ENCODE results near the gene C22orf42. TPM values are rescaled to one million over a fixed set of nuclear protein-coding genes. Genes with fewer than 3 reads are reported as not detected.
A peak's percentile ranks its signal among the peaks of the same experiment; 100 is the strongest.
"Not testable (repeated sequence)": the region's sequence is repeated elsewhere in the genome, so short reads cannot be mapped to it uniquely, and the experiment has no call there.

The C22orf42 gene
- total RNA-seq, 4 donors from 2014 or later = not detected

DNA sequence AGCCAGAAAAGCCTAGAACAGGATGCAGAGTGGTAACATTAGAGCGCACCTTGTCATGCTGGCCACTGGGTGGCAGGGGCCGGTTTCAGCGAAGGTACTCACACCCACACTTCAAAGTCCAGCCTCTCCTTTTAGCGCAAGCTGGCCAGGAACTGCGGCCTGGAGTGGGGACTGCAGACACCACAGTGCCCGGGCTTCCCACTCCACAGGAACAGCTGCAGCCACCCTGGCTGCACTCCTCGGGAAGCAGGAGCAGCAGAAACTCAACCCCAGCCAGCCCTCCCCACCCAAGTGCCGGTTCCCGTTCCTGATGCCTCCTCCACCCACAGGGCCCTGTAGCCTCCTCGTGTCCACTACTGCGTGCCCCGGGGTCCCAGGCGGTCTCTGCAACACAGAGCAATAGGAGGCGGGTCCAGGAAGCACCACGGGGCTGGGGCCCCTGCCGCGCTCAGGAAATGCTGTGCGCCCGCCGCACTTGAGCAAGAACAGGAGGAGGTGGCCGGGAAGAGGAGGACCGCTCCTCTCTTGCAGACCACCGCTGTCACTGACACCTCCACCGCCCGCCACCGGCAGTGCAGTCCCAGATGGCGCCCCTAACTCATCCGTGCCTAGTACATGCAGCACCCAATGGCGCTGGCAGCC is 43.6 kb upstream of the C22orf42 start:
- no peak overlapping the region for H3K27ac ChIP-seq
- no peaks in the 10 kb centered on the region for H3K36me3 ChIP-seq
- ATAC-seq = no peak
- TF ChIP-seq, protein P1, sequence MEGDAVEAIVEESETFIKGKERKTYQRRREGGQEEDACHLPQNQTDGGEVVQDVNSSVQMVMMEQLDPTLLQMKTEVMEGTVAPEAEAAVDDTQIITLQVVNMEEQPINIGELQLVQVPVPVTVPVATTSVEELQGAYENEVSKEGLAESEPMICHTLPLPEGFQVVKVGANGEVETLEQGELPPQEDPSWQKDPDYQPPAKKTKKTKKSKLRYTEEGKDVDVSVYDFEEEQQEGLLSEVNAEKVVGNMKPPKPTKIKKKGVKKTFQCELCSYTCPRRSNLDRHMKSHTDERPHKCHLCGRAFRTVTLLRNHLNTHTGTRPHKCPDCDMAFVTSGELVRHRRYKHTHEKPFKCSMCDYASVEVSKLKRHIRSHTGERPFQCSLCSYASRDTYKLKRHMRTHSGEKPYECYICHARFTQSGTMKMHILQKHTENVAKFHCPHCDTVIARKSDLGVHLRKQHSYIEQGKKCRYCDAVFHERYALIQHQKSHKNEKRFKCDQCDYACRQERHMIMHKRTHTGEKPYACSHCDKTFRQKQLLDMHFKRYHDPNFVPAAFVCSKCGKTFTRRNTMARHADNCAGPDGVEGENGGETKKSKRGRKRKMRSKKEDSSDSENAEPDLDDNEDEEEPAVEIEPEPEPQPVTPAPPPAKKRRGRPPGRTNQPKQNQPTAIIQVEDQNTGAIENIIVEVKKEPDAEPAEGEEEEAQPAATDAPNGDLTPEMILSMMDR (IDR thresholded peaks at IDR 0.05) = peak in 3 of 4 experiments; percentile 9 to 42 (median 23)
- no peak for TF ChIP-seq POLR2A (IDR thresholded peaks at IDR 0.05)
- no peaks in the 10 kb centered on the region for H3K9me3 ChIP-seq
- peaks cover 82% of the 10 kb centered on the region for H3K27me3 ChIP-seq
- H3K4me1 ChIP-seq = peaks cover 0 to 10% (median 0%) of the 10 kb centered on the region in 3 donors
- H3K4me3 ChIP-seq = peak overlapping the region in 1 of 2 donors; percentile 25
- WGBS, 2 donors (ENCODE audit: low coverage in 1 of 2) = 10% methylated on average over 2 of the region's 29 CpGs; no CpG with 5 or more reads in 1 of the 2 donors

DNA sequence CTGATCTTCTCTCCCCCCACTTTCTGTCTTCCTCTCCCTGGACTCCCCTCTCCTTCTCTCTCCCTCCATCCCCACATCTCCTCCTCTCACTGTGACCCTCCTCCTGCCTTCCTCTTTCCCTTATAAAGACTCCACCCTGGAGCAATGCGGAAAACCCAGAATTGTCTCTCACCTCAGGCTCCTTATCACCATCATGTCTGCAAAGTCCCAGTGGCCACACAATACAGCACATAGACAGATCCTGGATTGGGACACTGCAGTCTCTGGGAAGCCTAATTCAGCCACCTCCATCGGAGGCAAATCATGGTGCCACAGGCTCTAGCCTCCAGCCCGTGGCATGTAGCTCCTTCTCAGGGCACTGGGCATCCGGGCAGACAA is 43.0 kb upstream of the C22orf42 start:
- Histone ChIP-seq H3K36me3 (no peaks in the 10 kb centered on the region), H3K4me3 (no peak overlapping the region), H3K27ac (no peak overlapping the region), H3K27me3 (peaks cover 87% of the 10 kb centered on the region), H3K4me1 (peaks cover 0 to 10% (median 0%) of the 10 kb centered on the region in 3 donors), H3K9me3 (no peaks in the 10 kb centered on the region)
- no peak for ATAC-seq
- WGBS, 2 donors (ENCODE audit: low coverage in 1 of 2) = 18 to 31% methylated on average over 2 to 4 of the region's 4 CpGs
- TF ChIP-seq POLR2AphosphoS5 (IDR thresholded peaks at IDR 0.05) (no peak), EP300 (IDR thresholded peaks at IDR 0.05) (no peak), POLR2A (IDR thresholded peaks at IDR 0.05) (no peak)
- TF ChIP-seq, protein P1 (IDR thresholded peaks at IDR 0.05) = no peak

DNA sequence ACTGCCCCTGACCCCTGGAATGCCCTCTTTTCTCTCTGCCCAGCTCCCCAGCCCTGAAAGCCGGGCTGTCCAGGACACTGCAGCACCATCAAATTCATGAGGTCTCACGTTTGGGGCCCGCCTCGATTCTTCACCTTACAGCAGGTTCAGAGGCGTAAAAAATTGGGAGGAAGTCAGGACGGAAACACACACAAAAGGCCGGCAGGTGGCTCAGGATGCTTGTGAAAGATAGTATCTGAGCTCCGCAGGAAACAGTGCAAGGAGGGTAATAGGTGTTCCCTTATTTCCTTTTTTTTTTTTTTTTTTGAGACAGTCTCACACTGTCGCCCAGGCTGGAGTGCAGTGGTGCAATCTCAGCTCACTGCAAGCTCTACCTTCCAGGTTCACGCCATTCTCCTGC is 41.6 kb upstream of the C22orf42 start:
- Histone ChIP-seq H3K4me3 (no peak overlapping the region), H3K27ac (no peak overlapping the region), H3K4me1 (peaks cover 0 to 10% (median 0%) of the 10 kb centered on the region in 3 donors), H3K27me3 (peaks cover 92% of the 10 kb centered on the region), H3K36me3 (no peaks in the 10 kb centered on the region), H3K9me3 (no peaks in the 10 kb centered on the region)
- no peak for TF ChIP-seq POLR2A (IDR thresholded peaks at IDR 0.05)
- TF ChIP-seq EP300 (IDR thresholded peaks at IDR 0.05) = no peak
- TF ChIP-seq, protein P1 (IDR thresholded peaks at IDR 0.05) = no peak
- TF ChIP-seq POLR2AphosphoS5 (IDR thresholded peaks at IDR 0.05) = no peak
- no peak for ATAC-seq
- WGBS, 2 donors (ENCODE audit: low coverage in 1 of 2) = 46 to 53% methylated on average over 6 to 10 of the region's 10 CpGs

DNA sequence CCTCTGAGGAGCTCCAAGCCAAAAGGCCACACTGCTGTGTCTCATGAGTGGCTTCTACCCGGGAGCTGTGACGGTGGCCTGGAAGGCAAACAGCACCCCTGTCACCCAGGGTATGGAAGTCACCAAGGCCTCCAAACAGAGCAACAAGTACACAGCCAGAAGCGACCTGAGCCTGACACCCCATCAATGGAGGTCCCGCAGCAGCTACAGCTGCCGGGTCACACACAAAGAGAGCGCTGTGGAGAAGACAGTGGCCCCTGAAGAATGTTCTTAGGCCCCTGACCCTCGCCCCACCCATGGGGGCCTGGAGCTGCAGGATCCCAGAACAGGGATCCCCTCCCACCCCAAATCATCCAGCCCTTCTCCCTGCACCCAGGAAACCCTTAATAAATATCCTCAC is 40.9 kb upstream of the C22orf42 start:
- Histone ChIP-seq H3K4me1 (peaks cover 0 to 10% (median 0%) of the 10 kb centered on the region in 3 donors), H3K27ac (no peak overlapping the region), H3K4me3 (no peak overlapping the region), H3K9me3 (no peaks in the 10 kb centered on the region), H3K27me3 (peaks cover 90% of the 10 kb centered on the region), H3K36me3 (no peaks in the 10 kb centered on the region)
- no peak for TF ChIP-seq POLR2AphosphoS5 (IDR thresholded peaks at IDR 0.05)
- no peak for TF ChIP-seq EP300 (IDR thresholded peaks at IDR 0.05)
- TF ChIP-seq, protein P1 (IDR thresholded peaks at IDR 0.05) = no peak
- TF ChIP-seq POLR2A (IDR thresholded peaks at IDR 0.05) = no peak
- ATAC-seq = no peak
- WGBS, 2 donors (ENCODE audit: low coverage in 1 of 2) = 60% methylated on average over 5 of the region's 7 CpGs; no CpG with 5 or more reads in 1 of the 2 donors

DNA sequence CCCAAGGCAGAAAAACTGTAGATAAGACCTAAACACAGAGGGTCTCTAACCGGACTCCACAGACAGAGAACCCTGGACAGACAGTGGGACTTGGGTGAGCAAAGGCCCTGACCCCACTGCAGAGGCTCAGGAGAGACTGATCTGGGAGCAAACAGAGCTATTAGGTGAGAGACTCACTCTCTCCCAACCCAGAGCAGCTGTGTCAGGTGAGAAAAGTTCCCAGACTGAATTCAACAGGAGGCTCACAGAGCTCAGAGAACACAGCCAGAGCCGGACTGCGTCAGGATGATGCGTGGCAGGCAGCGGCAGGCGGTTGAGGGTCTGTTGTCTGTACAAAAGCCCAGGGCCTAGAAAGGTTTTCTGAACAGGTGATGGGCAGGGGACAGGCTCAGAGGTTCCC is 40.2 kb upstream of the C22orf42 start:
- Histone ChIP-seq H3K36me3 (no peaks in the 10 kb centered on the region), H3K4me3 (no peak overlapping the region), H3K4me1 (peaks cover 0 to 10% (median 0%) of the 10 kb centered on the region in 3 donors), H3K27me3 (peaks cover 84% of the 10 kb centered on the region), H3K9me3 (no peaks in the 10 kb centered on the region), H3K27ac (no peak overlapping the region)
- WGBS, 2 donors (ENCODE audit: low coverage in 1 of 2) = 93% methylated on average over 3 of the region's 6 CpGs; no CpG with 5 or more reads in 1 of the 2 donors
- no peak for TF ChIP-seq POLR2AphosphoS5 (IDR thresholded peaks at IDR 0.05)
- TF ChIP-seq, protein P1 (IDR thresholded peaks at IDR 0.05) = no peak
- no peak for TF ChIP-seq POLR2A (IDR thresholded peaks at IDR 0.05)
- TF ChIP-seq EP300 (IDR thresholded peaks at IDR 0.05) = no peak
- no peak for ATAC-seq

DNA sequence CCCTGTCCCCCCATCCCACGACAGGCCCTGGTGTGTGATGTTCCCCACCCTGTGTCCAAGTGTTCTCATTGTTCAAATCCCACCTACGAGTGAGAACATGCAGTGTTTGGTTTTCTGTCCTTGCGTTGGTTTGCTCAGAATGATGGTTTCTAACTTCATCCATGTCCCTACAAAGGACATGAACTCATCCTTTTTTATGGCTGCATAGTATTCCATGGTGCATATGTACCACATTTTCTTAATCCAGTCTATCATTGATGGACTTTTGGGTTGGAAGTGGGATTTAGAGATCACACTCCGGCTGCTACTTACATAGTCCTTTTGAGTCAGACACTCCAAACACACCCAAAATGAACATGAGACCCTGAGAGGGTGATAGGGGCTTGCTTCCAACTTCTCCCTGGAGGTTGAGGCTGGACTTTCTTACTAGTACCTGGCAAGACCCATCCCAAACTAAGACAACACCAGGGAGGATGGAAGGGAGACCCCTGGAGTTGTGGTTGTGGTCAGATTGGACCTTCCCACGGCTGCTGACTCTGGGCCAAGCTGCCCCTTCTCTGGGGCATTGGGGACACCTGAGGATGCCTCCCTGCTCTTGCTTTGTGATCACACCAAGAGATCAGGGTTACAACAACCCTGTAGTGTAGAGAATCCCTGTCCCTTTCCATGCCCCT is 38.6 kb upstream of the C22orf42 start:
- not testable (repeated sequence) for H3K4me3 ChIP-seq, H3K27ac ChIP-seq, H3K9me3 ChIP-seq, H3K4me1 ChIP-seq, ATAC-seq, H3K36me3 ChIP-seq
- peaks cover 82% of the 10 kb centered on the region for H3K27me3 ChIP-seq
- 61% methylated on average over 3 of the region's 5 CpGs; no CpG with 5 or more reads in 1 of the 2 donors for WGBS, 2 donors (ENCODE audit: low coverage in 1 of 2)

DNA sequence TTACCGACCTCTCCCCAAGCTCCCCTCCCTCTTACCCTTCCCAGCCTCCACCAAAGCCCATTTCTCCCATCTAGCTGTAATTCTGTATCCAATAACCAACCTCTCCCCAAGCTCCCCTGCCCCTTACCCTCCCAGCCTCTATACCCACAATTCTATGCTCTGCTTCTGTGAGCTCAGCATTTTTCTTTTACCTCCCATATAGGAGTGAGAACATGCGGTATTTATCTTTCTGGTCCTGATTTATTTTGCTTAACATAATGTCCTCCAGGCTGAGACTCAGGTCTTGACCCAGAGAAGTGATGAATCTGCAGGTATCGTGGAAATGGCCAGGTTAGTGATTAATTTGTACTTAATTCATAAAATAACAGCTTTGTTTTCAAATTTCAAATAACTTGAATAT is 36.8 kb upstream of the C22orf42 start:
- not testable (repeated sequence) for H3K4me3 ChIP-seq, H3K4me1 ChIP-seq, ATAC-seq, H3K9me3 ChIP-seq, H3K27ac ChIP-seq, H3K36me3 ChIP-seq
- WGBS, 2 donors (ENCODE audit: low coverage in 1 of 2) = 33 to 48% methylated on average over 3 of the region's 3 CpGs
- peaks cover 72% of the 10 kb centered on the region for H3K27me3 ChIP-seq

Data from gastroesophageal sphincter (tissue), 4 donors.